Stimulated activated naive CD4-positive, alpha-beta T cell (primary cell): ENCODE results near the gene LASP1.

Experiments
- DNase-seq, 6 experiments: peaks; one replicate each; lab custom pipeline; 2025; lab: John Stamatoyannopoulos, UW

The LASP1 gene

GRCh38 chr17:38888842-38889241 is 19.0 kb downstream of the LASP1 start:
- DNase-seq: no peak

- no peak for DNase-seq
Observed at GRCh38 chr17:38889745-38890409, 20.0 kb downstream of the LASP1 start.

DNA sequence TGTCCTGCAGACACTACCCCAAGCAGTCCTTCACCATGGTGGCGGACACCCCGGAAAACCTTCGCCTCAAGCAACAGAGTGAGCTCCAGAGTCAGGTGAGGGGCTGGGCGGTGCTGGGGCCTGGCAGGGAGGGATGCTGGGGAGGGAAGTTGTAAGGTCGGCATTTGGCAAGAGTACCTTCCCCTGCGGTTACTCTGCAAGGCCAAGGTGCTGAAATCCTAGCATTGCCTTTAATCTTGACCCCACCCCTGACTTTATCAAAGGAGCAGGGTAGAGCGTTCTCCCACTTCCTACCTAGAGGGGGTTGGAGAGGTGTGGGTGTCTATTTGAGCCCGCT is 20.5 kb downstream of the LASP1 start:
- DNase-seq: peak in 3 of 6 experiments; percentile 14 to 22 (median 19)

GRCh38 chr17:38891441-38891840 is 21.6 kb downstream of the LASP1 start:
- DNase-seq: peak in 3 of 6 experiments; percentile 14 to 40 (median 37)

- DNase-seq: peak in 1 of 6 experiments; percentile 13
Observed at GRCh38 chr17:38892083-38892482, 22.2 kb downstream of the LASP1 start.

- no peak for DNase-seq
Observed at GRCh38 chr17:38892620-38893019, 22.8 kb downstream of the LASP1 start.

DNA sequence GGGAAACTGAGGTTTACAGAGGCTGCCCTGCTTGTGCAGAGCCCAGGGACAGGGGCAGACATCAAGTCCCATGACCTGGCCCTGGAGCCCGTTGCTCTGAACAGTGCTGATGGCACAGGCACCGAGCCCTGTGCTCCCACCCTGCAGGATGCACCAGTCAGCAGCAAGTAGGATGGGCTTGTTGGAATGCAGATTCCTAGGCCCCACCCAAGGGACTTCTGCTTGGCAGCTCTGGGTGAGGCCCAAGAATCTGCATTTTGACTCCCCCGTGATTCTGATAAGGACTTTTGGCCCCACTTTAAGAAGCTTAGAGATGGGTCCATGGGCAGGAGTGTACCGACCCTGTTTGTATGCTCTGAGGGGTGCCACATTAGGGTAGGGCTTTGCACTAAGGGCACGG is 23.3 kb downstream of the LASP1 start:
- peak in 1 of 6 experiments; percentile 19 for DNase-seq

- peak in 1 of 6 experiments; percentile 19 for DNase-seq
Observed at GRCh38 chr17:38893607-38894006, 23.7 kb downstream of the LASP1 start.

GRCh38 chr17:38894276-38894675 is 24.4 kb downstream of the LASP1 start:
- DNase-seq: no peak

- no peak for DNase-seq
Observed at GRCh38 chr17:38896346-38896954, 26.6 kb downstream of the LASP1 start.

DNA sequence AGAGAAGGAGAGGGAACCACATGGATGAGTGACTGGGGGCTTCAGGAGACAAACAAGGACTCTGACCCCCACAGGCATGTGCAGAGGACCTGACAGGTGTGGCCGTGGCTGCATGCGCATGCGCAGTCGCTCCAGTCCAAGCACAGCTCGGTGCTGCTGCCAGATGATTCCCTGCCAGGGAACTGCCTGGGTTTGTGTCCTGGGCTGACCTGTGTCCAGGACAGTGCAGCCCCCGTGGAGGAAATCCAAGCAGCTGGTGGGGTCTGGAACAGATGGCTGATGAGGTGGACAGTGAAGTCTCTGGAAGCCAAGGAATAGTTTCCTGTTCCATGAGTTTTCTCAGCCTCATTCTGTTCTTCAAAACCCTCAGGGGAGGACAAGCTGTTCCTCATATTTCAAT is 27.3 kb downstream of the LASP1 start:
- DNase-seq: no peak

DNA sequence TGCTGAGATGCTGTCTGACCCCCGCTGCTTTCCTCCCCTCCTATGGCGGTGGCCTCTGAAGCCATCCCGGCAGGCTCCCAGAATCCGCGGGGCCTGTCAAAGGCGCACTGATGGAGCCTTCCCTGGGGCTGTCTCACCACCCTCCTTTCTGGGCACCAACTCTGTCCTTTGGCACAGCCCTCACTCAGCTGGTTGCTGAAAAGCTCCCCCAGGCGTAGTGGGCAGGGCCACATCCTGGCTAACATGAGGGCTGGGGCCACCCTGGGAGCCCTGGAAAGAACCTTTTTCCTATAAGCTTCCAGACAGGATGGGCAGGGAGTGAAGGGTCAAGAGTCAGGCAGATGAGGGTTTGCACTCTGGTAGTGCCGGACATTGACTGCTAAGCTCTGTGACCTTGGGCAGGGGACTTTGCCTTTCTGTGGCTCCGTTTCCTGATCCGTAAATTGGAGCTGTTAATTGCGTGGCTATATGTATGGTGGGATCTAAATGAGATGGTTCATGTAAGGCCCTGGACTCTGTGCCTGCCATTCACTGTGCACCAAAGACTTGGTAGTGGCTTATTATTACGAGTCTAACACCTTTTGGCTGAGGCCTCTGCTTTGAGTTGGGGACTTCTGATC is 27.9 kb downstream of the LASP1 start:
- no peak for DNase-seq

DNA sequence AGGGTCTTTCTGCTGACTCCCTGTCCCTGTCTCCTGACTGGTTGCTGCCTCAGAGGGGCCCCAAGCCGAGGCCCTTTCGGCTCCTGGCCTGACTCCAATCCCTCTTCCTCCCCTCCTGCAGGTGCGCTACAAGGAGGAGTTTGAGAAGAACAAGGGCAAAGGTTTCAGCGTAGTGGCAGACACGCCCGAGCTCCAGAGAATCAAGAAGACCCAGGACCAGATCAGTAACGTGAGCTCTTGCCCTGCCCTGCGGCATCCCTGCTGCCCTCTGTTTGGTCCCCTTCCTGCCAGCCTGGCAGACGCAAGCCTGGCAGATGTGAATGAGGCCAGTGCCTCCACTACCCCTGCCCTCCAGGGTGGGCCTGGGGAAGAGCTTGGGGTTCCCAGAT is 28.4 kb downstream of the LASP1 start:
- DNase-seq: peak in 3 of 6 experiments; percentile 39 to 64 (median 51)

DNA sequence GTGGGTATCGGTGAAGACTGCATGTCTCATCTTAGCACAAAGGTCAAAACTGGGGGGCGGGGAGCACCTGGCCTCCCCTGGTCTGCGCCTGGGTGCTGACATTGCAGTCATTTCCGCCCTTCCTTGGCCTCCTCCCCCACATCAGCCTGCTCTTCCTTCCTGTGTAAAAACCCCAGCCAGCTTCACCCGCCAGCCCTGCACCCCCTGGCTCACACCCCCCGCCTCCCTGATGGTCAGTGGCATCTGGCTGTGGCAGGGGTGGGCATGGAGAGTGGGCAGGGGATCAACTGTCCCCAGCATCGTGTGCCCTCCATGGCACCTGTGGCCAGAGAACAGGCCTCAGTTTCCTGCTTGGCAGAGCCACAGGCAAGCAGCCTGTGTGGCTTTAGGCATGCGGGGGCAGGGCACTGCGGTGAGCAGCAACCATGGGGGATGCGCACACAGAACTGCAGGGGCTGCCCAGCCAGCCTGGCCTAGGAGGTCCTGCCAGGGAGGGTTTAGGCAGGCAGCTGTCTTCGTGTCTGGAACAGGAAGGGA is 29.0 kb downstream of the LASP1 start:
- DNase-seq: peak; percentile 51 to 68 (median 62)

DNA sequence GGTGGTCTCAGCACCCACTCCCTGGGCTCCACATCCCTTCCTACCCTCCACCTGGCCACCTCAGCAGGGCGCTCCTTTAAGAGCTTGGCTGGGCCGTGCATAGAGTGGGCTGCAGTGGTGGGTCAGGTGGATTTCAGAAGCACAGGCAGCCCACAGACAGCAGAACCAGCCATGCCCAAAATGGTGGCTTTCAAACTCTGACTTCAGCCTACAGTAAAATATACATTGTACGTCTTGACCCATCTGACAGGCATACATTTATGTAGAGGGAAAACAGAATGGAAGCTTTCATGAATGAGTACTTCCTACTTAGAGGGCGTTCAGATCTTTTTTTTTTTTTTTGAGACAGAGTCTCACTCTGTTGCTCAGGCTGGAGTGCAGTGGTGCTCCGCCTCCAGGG is 29.6 kb downstream of the LASP1 start:
- DNase-seq: peak in 1 of 6 experiments; percentile 20

DNA sequence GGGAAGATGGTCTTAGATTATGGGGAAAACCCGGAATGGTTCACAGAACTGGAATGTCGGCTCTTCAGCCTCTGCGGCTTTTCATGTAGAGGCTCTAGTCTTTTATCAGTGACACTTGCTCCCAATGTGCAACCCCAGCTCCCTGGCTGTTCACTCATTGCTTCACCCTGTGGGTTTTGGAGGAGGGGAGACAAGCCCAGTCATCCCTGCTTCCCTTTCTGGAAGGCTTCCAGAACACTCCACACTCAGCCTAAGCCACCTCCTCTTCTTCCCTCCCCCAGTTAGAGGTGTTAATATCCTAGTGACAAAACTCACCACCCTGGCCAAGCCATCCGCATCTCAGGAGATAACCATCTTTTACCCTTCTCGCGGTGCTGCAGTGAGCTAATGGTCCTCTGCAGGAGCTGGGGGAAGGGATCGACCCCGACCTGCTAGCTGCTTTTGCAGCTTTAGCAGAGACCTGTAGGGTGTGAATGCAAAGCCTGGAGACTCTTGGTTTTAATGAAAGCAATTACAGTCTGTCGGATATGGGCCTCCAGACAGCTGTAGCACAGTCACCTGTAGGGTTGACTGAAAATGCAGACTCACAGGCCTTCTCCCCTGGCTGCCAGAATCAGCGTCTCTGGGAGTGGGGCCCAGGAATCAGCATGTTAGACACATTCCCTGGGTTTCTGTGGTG is 31.3 kb downstream of the LASP1 start:
- DNase-seq: no peak

- no peak for DNase-seq
Observed at GRCh38 chr17:38903404-38903803, 33.5 kb downstream of the LASP1 start.

DNA sequence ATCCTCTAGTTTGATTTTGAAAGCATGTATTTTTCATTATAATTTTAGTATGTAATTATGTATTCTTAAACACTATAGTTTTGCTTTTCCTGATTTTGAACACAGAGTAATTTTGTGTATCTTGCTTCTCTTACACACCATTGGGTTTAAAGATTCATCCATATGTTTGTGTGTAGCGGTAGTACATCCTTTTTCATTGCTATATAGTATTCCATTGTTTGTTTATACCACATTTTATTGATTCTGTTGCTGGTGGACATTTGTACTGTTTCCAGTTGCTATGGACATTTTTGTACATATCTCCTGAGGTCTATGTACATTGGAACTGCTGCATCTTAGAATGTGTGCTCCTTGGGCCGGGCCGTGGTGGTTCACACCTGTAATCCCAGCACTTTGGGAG is 35.0 kb downstream of the LASP1 start:
- no peak for DNase-seq

- no peak for DNase-seq
Observed at GRCh38 chr17:38905375-38905774, 35.5 kb downstream of the LASP1 start.

DNA sequence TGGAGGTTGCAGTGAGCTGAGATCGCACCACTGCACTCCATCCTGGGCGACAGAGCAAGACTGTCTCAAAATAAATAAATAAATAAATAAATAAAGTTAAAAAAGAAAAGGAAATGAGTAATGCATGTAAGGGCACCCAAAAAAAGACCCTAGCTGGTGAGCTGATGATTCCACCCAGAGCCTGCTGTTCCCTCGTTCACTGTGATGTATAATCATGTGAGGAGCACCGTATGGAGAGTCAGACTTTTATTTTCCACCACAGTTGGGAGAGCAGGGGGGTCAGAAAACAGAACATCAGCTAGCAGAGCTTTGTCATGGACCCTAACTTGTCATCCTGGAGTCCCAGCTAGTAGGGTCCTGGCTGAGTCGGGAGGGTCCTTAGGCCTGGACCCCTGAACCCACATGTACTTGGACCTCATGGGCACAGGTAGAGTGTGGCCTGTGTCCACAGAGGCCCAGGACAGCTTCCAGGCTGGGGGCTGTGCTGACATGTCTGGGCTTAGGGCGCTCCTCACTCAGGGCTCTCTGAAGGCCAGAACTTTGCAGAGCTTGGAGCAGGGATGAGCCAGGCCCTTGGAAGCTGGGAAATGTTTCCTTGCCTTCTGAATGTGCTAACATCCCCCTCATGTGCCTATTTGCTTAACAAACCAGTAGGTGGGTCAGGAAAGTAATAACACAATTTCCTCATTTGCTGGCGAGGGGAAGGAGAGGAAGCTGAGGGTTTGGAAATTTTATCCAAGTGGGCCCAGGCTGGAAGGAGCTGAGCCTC is 36.8 kb downstream of the LASP1 start:
- DNase-seq: no peak

DNA sequence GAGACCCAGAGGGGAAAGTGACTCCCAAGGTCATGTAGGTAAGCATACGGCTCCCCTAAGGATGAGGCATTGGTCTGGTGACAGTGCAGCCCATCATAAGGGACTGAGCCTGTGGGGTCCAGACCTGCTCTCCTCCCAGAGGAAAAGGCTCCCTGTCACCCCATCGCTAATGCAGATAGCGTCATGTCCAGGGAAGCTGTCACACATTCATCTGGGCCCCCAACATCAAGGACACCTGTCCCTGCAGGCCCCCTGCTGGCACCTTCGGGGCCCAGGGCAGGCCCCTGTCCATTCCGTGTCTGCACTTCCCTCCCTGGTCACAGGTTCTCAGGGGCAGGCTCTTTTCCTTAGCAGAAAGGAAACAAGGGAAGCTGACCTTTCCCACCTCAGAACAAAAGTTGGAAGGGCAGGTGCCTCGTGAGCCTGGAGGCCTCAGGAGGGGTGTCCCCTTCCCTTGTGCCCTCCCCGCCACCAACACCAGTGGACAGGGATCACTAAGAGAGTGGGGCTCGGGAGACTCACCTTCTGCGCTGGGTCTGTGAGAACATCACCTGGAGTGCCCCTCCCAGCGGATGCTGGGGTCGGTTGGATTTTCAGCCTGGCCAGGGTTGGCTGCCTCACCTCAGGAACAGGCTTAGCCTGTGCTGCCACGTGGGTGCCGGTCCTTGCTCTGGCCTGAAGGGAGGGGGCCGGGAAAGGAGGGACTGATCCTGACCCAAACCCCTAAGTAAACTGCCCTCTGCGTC is 38.2 kb downstream of the LASP1 start:
- DNase-seq: no peak
